ENCODE results near the gene SSU72. TPM values are rescaled to one million over a fixed set of nuclear protein-coding genes. Genes with fewer than 3 reads are reported as not detected.
"Not testable (repeated sequence)": the region's sequence is repeated elsewhere in the genome, so short reads cannot be mapped to it uniquely, and the experiment has no call there.

SSU72 gene
- total RNA-seq, 1 donor from 2014 or later = 116 TPM

GRCh38 chr1:1559066-1559465 lies 15.6 kb downstream of the SSU72 start:
- no peak for DNase-seq (ENCODE audit: low spot score)

DNA sequence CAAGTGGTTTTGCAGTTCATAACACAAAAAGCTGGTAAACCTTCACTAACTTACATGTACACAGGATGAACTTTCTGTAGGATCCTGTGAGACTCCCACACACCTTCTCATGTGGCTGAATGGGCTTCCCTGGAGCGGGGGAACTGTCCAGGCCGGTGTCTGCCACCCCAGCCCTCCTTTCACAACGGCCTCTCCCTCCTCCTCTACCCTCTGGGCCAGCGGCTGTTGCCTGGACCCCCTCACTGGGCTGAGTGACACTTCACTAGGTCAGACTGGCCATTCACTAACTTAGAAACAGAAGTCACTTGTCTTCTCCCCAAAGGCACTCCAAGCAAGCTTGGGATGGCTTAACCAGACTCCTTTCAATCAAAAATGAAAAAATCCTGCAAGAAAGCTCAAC lies 16.1 kb downstream of the SSU72 start:
- DNase-seq (ENCODE audit: low spot score) = no peak

DNA sequence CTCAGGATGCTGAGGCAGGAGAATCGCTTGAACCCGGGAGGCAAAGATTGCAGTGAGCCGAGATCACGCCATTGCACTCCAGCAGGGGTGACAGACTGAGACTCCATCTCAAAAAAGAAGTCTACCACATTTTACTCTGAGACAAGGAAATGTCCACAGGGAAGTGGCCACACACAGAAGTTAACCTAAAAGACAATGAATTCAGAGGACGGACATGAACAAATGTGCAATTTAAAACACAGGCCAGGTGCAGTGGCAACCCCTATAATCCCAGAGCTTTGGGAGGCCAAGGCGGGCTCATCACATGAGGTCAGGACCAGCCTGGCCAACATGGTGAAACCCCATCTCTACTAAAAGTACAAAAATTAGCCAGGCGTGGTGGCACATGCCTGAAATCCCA lies 17.0 kb downstream of the SSU72 start:
- not testable (repeated sequence) for DNase-seq (ENCODE audit: low spot score)

DNA sequence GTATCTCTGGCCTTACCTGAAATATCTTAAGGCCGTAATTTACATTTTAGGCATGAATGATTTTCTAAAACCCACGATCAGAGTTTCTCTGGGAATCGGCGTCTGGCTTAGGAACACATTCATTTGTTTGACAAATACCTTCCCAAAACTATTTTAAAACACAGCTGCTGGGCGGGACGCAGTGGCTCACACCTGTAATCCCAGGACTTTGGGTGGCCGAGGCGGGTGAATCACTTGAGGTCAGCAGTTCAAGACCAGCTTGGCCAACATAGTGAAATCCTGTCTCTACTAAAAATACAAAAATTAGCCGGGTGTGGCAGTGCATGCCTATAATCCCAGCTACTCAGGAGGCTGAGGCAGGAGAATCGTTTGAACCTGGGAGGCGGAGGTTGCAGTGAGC lies 17.7 kb downstream of the SSU72 start:
- not testable (repeated sequence) for DNase-seq (ENCODE audit: low spot score)

- no peak for DNase-seq (ENCODE audit: low spot score)
Measured at GRCh38 chr1:1556505-1556904, 18.2 kb downstream of the SSU72 start.

DNA sequence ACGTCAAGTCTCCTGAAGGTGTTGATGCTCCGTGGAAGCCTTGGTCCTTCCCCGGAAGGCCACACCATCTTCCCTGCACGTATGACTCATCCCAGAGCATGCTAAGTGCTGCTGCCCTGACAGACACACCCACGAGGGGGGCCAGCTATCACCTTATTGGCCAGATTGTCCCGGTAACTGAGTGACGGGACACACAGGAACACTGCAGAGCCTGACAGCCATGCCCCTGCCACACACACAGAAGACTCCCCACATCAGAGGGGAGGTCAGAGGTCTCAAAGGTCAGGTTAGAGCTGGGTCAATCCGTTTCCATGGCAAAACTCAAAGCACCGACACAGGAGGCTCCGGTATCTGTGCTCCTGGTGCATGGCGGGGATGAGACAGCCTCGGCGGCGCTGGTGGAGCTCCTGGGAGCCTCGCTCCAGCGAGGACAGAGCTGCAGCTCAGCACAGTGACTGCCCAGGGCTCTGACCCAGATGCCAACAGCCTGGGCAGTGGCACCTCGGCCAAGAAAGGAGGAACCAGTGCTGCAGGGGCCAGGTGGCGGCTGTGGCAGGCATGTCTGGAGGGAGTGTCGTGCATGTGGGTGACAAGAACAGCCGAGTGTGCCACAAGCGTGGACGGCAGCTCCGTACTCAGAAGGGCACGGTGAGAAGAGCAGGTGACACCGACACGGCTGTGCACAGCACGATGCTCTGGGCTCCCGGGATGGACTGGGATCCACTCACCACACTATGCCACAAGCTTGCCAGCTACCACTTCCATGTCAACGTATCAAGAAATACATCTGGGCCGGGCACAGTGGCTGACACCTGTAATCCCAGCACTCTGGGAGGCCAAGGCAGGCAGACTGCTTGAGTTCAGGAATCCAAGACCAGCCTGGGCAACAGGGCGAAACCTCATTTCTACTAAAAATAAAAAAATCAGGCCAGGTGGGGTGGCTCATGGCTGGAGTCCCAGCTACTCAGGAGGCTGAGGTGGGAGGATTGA lies 19.4 kb downstream of the SSU72 start:
- no peak for DNase-seq (ENCODE audit: low spot score)

- no peak for DNase-seq (ENCODE audit: low spot score)
Measured at GRCh38 chr1:1554550-1554925, 20.1 kb downstream of the SSU72 start.

- DNase-seq (ENCODE audit: low spot score) = no peak
Measured at GRCh38 chr1:1553821-1554494, 20.7 kb downstream of the SSU72 start.

- DNase-seq (ENCODE audit: low spot score) = no peak
Measured at GRCh38 chr1:1552263-1552639, 22.4 kb downstream of the SSU72 start.

- DNase-seq (ENCODE audit: low spot score) = no peak
Measured at GRCh38 chr1:1551524-1552262, 23.0 kb downstream of the SSU72 start.

DNA sequence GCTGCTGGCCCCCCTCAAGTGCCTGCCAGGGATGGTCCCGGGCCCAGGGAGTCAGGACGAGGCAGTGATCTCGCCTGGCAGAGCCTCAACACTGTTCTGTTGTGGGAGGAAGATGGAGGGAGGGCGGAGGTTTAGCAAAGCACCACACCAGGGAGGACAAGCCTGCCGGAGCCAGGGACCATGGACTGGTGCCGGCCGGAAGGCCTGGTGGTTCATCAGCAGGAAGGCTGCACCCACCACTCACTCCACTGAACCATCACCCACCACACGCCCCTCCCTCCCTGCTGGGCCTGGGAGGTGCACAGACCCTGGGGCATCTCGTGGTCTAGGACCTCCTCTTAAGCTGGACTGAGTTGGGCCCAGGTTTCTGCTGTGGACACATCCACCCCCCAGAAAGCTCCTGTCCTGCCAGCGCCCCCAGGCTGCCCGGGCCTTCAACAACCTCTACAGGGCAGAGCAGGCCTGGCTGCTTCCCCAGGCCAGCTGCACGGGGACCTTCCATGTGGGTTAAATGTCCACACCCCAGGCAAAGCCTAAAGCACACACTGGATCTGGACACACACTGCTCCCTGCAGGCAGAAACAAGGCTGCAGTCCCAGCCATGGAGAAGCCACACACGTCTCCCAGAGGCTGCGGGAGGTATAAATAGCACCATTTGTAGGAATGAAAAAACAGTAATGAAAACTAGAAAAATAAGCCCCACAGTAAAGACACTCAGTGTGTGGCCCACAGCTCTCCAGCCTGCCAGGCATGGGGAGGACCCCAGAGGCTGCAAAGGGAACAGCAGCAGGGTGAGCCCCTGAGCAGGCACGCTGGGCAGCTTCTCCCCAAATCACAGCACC lies 23.9 kb downstream of the SSU72 start:
- no peak for DNase-seq (ENCODE audit: low spot score)

- no peak for DNase-seq (ENCODE audit: low spot score)
Measured at GRCh38 chr1:1550087-1550486, 24.6 kb downstream of the SSU72 start.

- no peak for DNase-seq (ENCODE audit: low spot score)
Measured at GRCh38 chr1:1548591-1548990, 26.1 kb downstream of the SSU72 start.

DNA sequence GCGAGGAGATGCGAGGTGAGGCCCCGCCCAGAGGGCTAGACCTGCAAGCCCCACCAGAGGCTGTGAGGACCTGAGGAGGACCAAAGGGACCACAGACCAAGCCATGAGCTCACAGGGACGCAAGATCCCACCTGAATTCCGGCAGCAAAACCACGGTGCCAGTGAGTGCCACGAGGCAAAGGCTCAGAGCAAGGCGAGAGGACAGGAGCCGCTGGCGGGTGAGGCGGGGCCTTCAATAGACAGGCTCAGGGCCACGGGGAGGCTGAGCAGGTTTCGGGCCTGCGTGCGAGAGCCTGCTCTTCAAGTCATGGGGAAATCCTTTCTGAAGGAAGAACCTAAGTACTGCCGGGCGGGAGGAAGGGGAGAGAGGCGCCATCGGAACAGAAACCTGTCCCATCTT lies 27.2 kb downstream of the SSU72 start:
- DNase-seq (ENCODE audit: low spot score) = no peak

DNA sequence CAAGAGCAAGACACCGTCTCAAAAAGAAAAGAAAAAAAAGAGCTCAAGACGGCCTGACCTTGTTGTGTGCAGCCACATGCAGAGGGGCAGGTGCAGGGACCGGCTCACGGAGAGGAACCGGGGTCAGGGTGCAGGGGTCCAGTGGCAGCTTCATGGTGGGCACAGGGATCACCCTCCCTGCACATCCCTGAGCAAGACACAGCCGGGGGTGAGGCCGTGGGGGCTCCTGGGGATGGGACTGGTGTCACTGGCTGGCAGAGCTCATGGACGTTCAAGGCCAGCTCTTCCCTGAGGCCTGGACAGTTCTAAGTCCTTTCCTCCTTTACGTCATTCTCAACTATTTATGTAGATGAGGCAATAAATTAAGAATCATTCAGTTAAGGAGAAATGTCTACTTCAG lies 27.7 kb downstream of the SSU72 start:
- DNase-seq (ENCODE audit: low spot score) = no peak

GRCh38 chr1:1545946-1546737 lies 28.5 kb downstream of the SSU72 start:
- no peak for DNase-seq (ENCODE audit: low spot score)

GRCh38 chr1:1544544-1544943 lies 30.1 kb downstream of the SSU72 start:
- no peak for DNase-seq (ENCODE audit: low spot score)

- no peak for DNase-seq (ENCODE audit: low spot score)
Measured at GRCh38 chr1:1543706-1544099, 31.0 kb downstream of the SSU72 start.

DNA sequence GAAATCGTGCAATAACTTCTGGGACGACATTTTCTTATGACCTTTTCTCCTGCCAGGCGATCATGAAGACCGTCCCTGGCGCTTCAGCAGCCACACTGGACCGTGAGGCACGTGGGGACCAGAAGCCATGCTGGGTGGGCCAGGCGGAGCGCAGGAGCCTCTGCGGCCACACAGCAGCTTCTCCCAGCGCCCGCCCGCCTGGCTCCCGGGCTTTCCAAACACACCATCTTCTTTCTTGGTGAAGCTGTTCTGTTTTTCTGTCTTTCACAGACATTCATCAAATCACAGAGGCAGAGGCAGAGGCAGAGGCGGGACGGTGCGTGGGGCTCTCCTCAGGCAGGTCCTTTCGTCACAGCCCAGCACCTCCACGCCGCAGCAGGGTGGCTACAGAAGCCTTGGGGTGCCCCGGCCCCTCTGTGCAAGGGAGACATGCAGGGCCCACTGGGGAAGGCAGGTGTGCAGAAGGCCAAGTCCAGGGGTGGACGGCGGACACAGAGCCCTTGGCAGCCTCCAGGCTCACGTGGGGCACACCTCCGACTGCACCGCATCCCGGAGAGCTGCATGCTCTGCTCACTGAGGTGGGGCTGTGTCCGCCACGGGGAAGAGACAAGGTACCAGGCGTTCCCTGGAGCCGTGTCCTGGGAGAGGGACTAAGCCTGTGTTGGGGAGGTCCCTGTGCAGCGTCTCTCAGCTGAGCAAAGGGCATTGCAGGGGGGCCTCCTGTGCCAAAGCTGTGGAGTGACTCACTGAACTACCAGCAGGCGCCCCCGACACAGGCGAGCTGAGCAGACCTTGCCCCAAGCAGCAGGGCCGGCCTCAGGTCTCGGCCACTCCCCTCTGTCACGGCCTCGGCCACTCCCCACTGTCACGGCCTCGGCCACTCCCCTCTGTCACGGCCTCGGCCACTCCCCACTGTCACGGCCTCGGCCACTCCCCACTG lies 31.6 kb downstream of the SSU72 start:
- DNase-seq (ENCODE audit: low spot score) = no peak

Data from ureter (tissue), 1 donor.